Suprapubic skin (tissue), 4 donors: ENCODE results near the gene TBC1D1.
"Not testable (repeated sequence)": the region's sequence is repeated elsewhere in the genome, so short reads cannot be mapped to it uniquely, and the experiment has no call there.

Source experiments
- POLR2A ChIP-seq, 2 donors: fragments of 450-650 bp; IDR thresholded peaks; one replicate each; pipeline ENCODE4 v1.6.1; 2017; ENCODE audit warnings: antibody characterized with exemption in 2 of 2, mild to moderate bottlenecking in 2 of 2, moderate library complexity in 2 of 2
- POLR2AphosphoS5 ChIP-seq, 3 donors: sonication (generic); formaldehyde crosslinking; IDR thresholded peaks; one replicate each; pipeline ENCODE4 v1.6.1; 2017; ENCODE audit warnings: antibody characterized with exemption in 3 of 3
- TF ChIP-seq, protein P1 (sequence below), 2 donors: fragments of 200-600 bp in 1 of 2; fragments of 450-650 bp in 1 of 2; sonication (generic) in 1 of 2; IDR thresholded peaks; one replicate each; pipeline ENCODE4 v1.5.1; 2016 to 2019; ENCODE audit warnings: antibody characterized with exemption in 2 of 2, mild to moderate bottlenecking in 1 of 2, moderate library complexity in 1 of 2

DNA sequence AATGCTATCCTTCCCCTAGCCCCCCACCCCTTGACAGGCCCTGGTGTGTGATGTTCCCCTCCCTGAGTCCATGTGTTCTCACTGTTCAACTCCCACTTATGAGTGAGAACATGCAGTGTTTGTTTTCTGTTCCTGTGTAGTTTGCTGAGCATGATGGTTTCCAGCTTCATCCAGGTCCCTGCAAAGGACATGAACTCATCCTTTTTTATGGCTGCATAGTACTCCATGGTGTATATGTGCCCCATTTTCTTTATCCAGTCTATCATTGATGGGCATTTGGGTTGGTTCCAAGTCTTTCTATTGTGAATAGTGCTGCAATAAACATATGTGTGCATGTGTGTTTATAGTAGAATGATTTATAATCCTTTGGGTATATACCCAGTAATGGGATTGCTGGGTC, 32.2 kb downstream of the TBC1D1 start:
- TF ChIP-seq, protein P1, sequence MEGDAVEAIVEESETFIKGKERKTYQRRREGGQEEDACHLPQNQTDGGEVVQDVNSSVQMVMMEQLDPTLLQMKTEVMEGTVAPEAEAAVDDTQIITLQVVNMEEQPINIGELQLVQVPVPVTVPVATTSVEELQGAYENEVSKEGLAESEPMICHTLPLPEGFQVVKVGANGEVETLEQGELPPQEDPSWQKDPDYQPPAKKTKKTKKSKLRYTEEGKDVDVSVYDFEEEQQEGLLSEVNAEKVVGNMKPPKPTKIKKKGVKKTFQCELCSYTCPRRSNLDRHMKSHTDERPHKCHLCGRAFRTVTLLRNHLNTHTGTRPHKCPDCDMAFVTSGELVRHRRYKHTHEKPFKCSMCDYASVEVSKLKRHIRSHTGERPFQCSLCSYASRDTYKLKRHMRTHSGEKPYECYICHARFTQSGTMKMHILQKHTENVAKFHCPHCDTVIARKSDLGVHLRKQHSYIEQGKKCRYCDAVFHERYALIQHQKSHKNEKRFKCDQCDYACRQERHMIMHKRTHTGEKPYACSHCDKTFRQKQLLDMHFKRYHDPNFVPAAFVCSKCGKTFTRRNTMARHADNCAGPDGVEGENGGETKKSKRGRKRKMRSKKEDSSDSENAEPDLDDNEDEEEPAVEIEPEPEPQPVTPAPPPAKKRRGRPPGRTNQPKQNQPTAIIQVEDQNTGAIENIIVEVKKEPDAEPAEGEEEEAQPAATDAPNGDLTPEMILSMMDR (IDR thresholded peaks at IDR 0.05), result not testable (repeated sequence)
- not testable (repeated sequence) for TF ChIP-seq POLR2A, POLR2AphosphoS5 (IDR thresholded peaks at IDR 0.05)
